ENCODE results near the gene CENPM.
"Not testable (repeated sequence)": the region's sequence is repeated elsewhere in the genome, so short reads cannot be mapped to it uniquely, and the experiment has no call there.

The CENPM gene

GRCh38 chr22:41966225-41966606 lies 19.3 kb upstream of the CENPM start:
- no peak for DNase-seq

GRCh38 chr22:41964112-41964491 lies 17.1 kb upstream of the CENPM start:
- DNase-seq = no peak

DNA sequence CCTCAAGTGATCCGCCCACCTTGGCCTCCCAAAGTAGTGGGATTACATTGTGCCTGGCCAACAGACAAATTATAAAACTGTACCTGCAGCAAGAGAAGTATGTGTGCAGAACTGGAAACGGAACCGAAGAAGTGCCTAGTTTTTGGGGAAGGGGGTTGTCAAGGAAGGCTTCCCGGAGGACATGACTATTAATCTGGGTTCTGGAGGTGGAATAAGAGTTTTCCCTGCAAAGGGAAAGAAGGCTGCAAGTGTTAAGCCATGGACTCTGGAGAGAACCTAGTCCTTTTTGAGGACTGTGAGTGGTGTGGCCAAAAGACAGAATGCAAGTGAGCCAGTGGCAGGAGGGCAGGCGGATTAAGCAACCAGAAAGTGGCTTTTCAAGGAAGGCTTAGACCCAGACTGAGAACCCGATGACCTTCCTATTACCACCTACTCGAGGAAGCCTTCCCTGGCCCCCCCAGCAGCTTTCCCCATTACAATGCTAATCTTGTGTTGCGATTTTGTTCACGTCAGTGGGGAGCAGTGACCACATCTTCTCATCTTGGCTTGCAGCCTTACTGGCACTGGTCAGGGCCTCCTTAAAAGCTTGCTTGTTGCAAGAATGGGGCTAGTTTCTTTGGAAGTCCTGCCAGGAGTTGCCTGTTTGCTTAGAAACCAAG lies 16.6 kb upstream of the CENPM start:
- no peak for DNase-seq

DNA sequence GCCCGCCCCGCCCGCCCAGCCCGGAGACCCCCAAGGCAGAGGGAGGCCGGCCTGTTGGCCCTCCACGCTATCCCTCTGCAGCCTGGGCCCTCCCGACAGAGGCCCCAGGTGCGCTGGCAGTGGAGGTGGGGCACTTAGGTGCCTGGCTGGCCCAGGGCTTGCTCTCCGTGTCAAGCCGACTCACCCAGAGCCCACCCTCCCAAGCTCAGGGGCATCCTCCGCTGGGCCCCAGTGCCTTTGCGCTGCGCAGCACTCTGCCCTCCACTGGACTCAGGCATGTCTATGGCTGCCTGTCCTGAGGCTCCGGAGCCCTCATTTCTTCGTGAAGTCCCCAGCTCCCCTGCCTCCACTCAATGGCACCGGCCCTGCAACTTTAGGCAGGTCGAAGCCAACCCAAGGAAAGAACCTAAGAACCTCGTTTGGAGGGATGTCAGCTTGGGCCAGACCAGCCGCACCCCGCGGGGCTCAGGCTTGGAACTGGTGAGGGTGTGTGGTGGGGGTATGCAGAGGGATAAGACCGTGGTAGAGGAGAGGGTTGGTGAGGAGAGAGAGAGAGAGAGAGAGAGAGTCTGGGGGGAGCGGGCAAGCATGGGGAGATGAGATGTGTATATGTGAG lies 11.1 kb upstream of the CENPM start:
- DNase-seq = no peak

DNA sequence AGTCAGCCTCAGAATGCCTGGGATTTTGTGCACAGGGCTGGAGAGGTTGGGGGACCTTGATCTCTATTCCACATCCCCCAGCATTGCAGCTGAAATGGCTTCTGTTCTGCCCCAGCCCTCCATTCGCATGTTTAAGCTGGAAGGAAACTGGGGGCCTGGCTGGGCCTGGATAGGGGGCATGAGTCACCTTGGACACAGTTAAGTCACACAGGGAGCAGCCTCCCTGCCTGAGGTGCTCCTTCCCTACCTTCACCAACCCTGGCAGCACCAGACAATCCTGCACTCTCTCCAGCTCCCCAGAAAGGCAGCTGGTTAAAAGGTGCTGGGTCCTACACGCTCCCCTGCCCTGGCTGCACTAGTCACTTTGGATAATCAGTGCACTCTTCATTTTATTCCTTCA lies 5.8 kb upstream of the CENPM start:
- no peak for DNase-seq

- DNase-seq = no peak
These were observed 5.0 kb upstream of the CENPM start, which contains the start of gene SMIM45 for GRCh38 chr22:41951898-41952474. SMIM45 (plus strand) TSS chr22:41952150.

GRCh38 chr22:41949297-41949965 lies 2.5 kb upstream of the CENPM start:
- DNase-seq = no peak

DNA sequence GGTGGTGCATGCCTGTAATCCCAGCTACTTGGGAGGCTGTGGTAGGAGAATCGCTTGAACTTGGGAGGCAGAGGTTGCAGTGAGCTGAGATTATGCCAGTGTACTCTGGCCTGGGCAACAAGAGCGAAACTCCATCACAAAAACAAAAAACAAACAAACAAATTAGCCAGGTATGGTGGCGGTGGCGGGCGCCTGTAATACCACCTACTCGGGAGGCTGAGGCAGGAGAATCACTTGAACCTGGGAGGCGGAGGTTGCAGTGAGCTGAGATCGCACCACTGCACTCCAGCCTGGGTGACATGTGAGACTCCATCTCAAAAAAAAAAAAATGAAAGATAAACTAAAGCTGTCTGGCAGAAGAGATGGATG lies 2.0 kb upstream of the CENPM start:
- DNase-seq = not testable (repeated sequence)

DNA sequence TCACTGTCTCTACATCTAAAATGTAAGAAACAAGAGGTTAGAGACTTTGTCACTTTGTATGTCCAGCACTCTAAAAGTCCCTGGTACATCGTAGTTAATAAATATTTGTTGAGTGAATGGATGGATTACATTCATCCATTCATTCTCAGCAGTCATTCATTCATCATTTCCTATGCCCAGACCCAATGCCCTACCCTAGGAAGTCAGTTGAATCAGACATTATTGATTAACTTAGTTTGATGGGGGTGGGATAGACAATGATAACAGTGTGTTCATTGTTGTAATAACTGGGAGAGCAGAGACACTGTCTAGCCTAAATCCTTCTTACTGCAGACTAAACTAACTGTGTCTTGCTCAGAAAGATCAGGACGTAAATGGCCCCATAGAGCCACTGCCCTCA lies 1.2 kb upstream of the CENPM start:
- DNase-seq = no peak

DNA sequence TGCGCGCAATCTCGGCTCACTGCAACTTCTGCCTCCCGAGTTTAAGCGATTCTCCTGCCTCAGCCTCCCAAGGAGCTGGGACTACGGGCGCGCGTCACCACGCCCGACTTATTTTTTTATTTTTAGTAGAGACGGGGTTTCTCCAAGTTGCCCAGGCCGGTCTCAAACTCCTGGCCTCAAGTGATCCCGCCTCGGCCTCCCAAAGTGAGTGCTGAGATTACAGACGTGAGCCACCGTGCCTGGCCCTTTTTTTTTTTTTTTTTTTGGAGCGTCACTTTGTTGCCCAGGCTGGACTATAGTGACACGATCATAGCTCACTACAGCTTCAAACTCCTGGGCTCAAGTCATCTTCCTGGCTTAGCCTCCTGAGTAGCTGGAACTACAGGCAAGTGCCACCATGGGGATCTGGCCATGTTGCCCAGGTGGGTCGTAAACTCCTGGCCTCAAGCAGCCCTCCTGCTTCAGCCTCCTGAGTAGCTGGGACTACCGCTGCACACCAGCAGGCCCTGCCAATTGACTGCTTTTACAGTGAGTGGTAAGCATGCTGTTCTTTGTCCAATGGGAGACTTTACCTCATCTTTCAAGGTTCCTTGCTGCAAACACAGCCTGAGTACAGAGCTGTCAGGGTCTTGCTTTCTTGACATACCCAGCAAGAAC lies 600 bp upstream of the CENPM start:
- no peak for DNase-seq

DNA sequence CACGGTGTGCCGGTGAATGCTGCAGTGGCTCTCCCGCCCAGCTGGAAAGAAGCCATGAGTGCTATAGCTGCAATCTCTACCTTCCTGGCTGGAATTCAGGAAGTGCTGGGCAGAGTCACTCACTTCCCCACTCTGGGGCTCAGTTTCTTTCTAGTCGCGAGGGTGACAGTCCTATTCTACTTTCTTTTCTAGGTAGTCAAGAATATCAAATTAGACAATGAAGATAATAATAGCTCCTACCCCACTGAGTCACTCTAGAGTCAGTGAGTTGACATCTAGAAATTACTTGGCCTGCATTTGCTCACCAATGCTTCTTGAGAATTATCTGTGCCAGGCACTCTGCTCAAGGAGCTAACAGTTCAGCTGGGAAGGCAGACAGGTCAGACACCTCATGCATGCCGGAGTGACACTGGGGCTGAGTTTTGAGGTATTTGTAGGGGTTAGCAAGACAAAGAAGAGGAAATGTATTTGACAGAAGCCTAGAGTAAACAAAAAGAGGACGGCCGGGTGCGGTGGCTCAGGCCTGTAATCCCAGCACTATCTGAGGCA lies 3.2 kb downstream of the CENPM start:
- DNase-seq = no peak

DNA sequence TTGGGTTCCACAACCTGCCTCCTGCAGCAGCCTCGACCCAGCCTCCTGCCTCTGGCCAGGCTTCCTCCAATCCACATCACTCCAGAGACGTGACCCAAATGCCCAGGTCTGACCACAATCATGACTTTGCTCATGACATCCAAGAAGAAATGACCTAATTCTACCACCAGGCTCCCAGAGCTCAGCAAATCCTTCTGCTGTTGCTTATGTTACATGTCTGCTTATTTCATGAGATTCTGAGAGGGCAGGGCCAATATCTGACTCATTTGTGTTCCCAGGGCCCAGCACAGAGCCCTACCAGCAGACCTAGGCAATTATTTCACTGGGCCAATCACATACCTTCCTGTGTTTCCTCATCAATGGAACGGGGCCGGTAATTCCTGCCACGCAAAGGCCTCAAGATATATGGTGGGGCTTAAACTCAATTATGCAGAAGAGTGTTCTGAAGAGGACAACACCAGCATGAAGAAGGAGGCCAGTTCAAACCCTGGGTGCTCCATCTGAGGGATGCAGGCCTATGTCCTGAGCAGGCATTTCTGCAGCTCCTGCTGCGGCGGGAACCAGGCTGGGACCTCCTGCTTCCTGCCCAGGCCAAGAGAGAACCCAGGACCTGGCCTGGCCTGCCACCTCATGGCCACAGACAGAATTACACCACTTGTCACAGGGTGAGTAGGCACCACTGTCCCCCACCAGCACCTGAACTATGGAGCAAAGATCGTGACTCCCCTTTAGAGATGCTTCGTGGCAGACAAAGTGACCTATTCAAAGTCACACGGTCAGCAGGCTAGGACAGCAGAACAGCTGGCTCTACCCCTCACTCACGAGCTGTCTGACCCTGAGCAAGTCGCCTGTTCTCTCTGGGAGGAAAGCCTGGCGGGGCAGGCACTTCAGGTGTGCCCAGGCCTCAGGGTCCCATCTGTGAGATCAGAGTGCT lies 5.9 kb downstream of the CENPM start:
- peak; percentile 88 for DNase-seq

- DNase-seq = peak; percentile 91
These were observed 6.7 kb downstream of the CENPM start for GRCh38 chr22:41939981-41940831.

GRCh38 chr22:41936894-41937169 lies 10.1 kb downstream of the CENPM start:
- no peak for DNase-seq

- no peak for DNase-seq
These were observed 11.4 kb downstream of the CENPM start for GRCh38 chr22:41935509-41935908.

- DNase-seq = no peak
These were observed 12.0 kb downstream of the CENPM start for GRCh38 chr22:41935015-41935351.

DNA sequence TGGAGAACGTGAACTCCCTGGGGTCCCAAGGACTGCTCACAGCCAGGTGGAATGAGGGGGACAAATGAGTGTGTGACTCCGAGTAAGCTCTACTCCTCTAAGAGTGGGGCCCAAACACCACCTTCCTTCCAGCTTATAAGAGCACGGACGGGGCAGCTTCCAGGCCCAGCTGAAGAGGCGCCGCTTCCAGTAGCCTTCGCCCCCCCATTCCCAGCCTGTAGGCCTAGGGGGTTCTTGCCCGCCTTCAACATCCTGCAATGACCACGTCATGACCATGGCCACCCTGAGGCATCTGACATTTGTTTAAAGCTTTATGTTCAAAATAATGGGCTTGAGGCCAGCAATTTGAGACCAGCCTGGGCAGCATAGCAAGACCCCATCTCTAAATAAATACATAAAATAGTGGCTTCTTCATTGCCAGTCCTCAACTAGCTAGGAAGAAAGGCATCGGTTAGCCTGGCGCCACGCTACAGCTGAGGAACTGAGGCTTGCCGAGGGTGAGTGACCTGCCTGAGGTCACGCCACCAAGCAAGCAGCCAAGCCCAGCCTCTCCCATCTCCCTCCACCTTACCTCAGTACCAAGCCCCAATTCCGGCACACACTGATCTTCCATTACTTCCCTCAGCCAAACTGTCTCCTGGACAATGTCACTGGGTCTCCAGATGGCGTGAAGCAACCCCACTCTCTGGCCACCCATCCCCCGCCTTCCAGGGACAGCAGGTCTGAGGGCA lies 12.5 kb downstream of the CENPM start:
- no peak for DNase-seq

DNA sequence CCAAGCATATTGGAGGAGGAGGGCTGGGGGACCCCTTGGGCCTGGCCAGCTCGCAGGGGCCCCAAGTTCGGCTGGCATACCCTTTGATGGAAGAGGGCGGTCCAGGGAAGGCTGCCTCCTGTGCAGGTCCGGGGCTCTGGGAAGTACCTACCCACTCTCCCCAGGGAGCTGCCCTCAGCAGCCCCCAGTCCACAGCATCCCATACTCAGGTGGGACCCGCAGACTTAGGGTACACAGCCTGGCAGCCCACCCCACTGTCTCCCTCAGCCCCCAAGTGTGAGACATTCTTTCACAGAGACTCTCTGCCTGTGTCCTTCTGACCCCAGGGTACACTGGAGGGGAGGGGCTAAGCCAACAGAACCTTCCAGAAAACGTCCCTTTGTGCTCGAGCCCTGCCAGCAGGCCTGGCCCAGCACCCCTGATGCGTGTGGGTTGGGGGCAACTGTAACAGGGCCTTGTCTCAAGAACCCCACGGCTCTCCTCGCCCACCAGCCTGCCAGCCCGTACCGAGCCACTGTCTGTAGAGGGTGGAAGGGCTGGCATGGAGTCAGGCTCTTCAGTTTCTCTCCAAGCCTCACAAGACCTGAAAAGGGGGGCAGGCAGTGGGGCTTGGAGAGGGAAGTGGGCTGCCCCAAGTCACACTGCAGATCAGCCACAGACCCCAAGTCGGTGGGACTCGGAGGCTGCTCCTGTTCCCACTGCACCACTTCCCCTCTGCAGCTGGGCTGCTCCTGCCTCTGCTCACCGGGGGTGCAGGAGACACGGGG lies 13.4 kb downstream of the CENPM start:
- no peak for DNase-seq

GRCh38 chr22:41932353-41932752 lies 14.6 kb downstream of the CENPM start:
- DNase-seq = no peak

DNA sequence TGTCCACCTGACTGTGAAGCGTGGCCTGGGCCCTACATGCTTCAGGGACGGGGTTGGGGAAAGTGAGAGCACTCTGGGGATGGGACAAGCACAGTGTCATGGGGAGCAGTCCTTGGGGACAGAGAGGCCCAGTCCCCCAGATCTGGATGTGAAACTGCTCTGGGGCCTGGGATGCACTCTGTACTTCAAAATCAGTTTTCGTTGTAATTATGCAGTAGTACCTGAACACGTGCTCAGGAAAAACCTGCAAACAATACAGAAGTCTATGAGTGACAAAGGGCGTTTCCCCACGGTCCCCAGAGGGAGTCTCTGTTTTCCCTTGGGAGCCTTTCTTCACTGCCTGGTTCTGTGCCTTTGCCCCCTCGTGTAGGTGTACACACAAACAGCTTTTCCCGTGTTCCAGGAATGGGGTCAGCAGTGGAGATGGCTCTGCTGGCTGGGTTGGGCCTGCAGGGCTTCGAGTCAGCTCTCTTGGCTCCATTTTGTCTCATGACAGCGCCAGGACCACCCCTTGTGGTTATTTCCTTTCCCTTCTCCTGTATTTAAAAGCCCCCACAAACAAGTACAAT lies 15.2 kb downstream of the CENPM start:
- DNase-seq = no peak
